Medulla oblongata (tissue), 1 donor: ENCODE measurements around the gene FUZ.

Source experiments
- DNase-seq: peaks from one replicate; pipeline ENCODE4 v3.0.0-alpha.2; 2015; ENCODE audit errors: extremely low spot score

FUZ gene

GRCh38 chr19:49851456-49852259 lies 38.6 kb upstream of the FUZ start:
- DNase-seq: no peak

DNA sequence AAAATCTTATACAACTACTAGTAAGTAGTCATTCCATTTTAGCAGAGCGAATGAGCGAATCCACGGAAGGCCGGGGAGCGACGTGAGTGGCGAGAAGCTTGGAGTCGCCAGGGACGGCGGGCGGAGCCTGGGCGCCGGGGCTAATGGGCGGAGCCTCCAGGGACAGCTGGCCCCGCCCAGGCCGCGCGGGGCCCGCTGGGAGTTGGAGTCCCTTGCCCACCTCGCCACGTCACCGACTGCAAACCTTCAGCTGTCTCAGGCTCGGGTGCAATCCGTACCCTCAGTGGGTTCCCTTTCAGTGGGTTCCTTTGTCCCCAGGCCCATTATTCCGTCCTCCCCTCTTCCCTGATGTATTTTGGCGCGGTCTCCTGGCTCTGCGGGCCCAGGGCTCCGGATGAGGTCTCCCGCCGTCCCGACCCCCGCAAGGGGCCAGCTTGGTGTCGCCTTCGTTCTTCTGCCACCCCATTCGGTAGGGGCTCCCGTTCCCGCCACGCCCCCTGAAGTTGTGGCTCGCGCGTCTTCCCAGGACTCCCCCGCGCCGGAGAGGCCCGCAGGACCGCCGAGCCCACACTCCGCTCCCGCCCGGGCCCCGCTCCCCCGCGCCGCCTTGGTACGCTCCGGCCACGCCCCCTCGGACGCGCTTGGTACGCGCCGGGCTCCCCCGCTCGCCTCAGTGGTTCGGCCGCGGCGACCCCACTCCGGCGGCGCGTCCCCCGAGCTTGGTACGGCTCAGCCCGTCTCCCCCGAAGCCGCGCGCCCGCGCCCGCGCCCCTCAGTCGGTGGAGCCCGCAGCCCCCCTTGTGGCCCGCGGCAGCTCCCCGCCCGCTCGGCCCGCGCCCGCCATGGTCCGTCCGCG lies 37.6 kb upstream of the FUZ start, which contains the start of gene PTOV1:
Gene PTOV1 (plus strand): TSS at position 673 of the 856 bp plus-strand sequence.
- DNase-seq: peak; percentile 97

DNA sequence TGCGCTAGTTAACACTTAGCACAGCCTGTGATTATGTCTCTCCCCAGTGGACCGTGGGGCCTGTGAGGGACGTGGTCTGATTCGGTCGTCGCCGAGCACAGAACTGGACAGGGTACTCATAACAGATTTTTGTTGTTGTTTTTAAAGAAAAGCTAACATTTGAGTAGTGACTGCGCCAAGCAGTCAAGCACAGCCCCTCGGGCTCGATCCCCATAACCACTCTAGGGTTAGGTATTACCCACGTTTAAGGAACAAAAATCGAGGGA lies 37.1 kb upstream of the FUZ start:
- no peak for DNase-seq

DNA sequence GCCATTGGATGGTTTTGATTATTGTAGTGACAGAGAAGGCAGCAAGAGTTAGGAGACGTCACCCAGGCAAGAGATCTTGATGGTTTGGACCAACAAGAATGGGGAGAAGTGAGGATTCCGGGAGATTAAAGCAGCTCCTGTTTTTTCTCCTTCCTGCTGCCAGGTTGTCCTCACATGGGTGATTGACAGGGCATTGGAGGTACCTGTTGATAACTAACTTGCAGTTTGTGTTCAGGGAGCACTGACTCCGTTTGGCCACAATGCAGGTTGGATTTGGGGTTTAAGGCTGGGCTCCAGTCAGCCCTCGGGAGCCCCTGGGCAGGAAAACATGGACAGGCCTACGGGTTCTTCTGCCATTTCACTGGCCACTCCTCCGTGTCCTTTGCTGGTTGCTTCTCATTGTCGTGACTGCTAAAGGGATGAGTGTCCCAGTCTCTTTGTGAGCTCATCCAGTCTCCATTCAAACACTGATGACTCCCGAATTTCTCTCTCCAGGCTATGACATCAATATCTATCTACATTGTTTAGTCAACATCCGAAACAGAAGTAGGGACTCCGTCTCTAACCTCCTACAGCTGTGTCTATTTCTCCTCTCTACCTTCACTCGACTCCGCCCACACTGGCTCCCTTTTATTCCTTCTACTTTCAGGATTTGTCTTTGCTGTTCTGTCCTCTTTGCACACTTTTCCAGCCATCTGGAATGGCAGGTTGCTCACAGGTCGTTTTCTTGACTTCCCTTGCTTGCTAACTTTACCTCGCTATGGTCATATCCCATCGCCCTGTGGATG lies 36.5 kb upstream of the FUZ start:
- no peak for DNase-seq

GRCh38 chr19:49848938-49849337 lies 35.8 kb upstream of the FUZ start:
- no peak for DNase-seq

- no peak for DNase-seq
Observed at GRCh38 chr19:49847731-49848696, 34.9 kb upstream of the FUZ start.

GRCh38 chr19:49846408-49846807 lies 33.3 kb upstream of the FUZ start:
- DNase-seq: no peak

DNA sequence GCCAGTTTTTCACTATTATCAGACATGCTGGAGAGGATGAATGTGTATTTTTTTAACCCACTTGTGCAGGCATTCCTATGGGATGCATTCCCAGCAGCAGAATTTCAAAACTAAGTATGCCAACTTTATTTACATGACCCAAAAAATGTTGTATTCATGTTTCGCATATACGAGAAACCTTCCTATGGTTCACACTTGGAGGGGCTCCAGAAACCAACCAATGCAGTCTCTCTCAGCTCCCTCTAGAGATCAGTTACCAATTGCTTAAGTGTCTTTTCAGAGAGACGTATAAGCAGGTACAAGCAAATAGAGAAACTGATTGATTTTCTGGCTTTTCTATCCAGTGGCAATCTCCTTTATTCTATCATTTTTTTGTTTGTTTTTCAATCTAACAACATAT lies 32.3 kb upstream of the FUZ start:
- DNase-seq: no peak

DNA sequence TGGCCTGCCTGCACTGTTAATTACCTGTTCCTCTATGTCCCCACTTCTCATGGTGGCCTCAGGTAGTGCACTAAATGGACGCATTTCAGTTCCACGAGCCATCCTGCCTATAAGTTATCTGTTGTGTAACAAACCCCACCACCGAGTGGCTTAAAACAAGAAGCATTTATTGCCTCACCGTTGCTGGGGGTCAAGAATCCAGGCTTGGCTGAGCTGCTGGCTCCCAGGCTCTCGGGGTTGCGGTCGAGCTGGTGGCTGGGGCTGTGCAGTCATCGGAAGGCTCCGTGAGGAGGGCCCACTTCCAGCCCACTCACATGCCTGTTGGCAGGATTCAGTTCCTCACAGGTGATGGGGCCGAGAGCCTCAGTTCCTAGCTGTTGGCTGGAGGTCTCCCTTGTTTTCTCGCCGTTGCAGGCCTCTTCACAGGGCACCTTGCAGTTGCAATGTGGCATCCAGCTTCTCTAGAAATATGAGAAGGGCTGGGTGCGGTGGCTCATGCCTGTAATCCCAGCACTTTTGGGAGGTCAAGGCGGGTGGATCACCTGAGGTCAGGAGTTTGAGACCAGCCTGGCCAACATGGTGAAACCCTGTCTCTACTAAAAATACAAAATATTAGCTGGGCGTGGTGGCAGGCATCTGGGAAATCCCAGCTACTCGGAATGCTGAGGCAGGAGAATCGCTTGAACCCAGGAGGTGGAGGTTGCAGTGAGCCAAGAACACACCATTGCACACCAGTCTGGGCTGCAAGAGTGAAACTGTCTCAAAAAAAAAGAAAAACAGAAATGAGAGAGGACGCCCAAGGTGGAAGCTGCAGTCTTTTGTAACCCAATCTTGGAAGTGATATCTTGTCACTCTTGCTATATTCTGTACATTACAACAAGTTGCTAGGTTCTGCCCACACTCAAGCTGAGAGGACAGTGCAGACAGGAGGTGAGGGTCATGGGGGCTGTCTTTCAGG lies 31.3 kb upstream of the FUZ start:
- no peak for DNase-seq

DNA sequence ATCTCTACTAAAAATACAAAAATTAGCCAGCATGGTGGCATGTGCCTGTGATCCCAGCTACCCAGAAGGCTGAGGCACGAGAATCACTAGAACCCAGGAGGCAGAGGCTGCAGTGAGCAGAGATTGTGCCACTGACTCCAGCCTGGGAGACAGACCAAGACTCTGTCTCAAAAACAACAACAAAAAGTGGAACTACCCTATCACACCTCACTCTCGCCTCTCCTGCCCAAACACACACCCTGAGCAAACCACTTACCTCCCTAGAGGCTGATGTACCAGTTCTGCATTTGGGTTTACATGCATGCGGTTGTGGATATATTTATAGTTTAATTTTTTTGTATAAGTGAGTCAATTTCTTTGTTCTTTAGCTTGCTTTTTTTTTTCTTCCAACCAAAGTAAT lies 30.2 kb upstream of the FUZ start:
- no peak for DNase-seq

DNA sequence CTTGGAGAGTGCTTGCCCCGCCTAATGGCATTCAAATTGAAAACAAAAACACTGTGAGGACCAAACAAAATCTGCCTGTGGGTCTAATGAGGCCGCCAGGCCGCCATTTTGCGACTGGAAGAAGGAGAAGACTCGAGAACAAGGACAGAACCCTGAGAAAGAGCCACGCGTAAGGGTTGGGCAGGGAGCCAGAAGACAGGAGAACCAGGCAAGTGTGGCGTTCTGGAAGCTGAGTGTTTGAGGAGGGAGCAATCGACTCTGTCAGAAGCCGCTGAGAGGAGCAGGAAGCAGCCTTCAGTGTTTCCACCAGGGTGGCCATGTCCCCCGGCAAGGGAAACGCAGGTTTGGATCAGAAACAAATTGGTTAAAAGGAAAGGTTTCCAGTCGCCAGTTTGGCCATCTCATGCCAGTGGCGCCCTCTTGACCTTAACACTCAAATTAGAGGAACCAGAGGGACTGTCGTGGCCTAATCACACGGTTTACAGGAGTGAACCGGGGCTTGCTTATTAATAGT lies 27.7 kb upstream of the FUZ start:
- DNase-seq: no peak

DNA sequence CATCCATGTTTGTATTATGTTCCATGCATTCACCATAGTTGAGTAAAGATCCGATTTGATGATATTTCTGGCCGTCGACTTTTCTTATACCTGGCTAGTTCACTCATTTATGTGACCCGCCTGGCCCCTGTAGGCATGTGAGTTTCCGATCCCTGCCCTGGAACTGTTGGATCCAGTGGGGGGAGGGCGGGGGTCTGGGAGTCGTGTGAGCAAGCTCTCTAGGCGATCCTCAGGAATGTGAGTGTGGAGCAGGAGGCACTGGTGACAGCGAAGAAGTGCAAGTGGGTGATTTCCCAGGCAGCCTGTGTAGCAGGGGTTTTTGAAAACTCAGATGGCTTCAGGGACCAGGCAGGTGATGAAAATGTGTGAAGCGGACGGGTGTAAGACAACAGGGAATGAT lies 27.2 kb upstream of the FUZ start:
- no peak for DNase-seq

- DNase-seq: no peak
Observed at GRCh38 chr19:49839713-49840112, 26.6 kb upstream of the FUZ start.

GRCh38 chr19:49838885-49839588 lies 25.9 kb upstream of the FUZ start:
- no peak for DNase-seq

DNA sequence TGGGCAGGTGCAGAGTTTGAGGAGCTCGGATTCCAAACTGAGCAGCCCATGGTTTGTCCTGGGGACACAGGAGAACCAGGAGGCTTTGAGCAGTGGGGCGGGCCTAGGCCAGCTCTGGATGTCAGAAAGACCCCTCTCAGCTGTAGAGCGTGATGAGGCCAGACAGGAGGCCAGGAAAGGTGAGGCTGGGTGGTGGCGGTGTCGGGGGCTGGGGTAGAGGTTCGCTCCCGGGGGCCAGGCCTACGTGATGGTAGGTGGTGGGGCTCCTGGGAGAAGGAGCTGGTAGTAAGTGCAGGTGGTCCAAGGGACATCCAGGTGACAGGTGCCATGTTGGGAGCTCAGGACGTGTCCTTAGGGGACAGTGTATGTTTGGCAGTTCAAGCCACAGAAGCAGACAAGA lies 24.3 kb upstream of the FUZ start:
- no peak for DNase-seq

- no peak for DNase-seq
Observed at GRCh38 chr19:49837009-49837310, 23.9 kb upstream of the FUZ start.

DNA sequence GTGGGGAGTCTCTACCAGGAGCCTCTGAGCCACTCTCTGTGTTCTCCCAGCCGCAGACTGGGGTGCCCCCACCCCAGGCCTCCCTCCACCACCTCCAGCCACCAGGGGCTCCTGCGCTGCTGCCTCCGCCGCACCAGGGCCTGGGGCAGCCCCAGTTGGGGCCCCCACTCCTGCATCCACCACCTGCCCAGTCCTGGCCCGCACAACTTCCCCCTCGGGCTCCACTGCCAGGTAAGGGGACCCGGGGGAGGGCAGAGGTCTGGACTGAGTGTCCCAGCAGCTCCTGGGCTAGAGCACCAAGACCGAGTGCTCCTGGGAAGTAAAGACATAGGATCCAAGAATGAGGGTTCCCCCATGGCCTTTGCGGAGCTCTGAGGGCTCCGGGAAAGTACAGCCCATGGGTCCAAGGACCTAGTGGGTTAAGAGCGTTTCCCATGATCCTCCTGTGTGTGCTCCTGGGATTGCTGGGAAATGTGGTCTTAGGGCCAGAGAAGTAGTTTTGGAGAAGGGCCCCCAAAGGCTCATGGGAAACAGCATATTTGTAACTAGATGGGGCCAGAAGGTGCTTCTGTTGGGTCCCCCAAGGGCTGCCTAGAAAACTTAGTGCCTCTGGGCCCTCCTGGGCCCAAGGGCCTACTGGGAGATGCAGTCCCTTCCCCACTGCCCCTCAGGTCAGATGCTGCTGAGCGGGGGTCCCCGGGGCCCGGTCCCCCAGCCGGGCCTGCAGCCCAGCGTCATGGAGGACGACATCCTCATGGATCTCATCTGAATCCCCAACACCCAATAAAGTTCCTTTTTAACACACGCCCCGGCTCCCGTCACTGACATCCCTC lies 23.3 kb upstream of the FUZ start:
- DNase-seq: no peak

DNA sequence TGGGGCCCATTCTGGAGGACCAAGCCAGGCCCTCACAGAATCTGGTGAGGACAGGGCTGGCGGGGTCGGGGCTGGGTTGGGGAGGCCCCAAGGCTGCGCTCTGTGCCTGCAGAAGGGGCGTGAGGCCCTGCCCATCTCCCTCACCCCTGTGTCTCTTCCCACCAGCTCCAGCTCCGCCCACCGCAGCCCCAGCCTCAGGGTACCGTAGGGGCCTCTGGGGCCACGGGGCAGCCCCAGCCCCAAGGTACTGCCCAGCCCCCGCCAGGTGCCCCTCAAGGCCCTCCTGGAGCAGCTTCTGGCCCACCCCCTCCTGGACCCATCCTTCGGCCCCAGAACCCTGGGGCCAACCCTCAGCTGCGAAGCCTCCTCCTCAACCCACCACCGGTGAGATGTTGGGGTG lies 22.5 kb upstream of the FUZ start:
- no peak for DNase-seq

DNA sequence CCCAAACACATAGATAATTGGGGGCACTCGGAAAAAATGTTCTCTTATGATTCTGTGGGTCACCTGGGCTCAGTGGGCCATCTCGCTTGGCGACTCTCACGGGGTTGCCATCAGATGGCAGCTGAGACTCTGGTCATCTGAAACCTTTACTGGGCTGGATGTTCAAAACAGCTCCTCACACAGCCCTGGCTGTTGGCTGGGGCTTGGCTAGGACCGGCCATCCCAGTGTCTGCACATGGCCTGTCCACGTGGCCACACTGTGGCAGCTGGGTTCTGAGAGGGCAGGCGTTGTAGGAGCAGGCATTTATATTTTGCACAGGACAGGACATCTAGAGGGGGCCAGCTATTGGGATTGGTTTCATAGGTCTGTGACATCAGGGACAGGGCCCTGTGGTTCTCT lies 20.5 kb upstream of the FUZ start:
- no peak for DNase-seq
